ENCODE measurements around the gene FCN2.

FCN2 gene

DNA sequence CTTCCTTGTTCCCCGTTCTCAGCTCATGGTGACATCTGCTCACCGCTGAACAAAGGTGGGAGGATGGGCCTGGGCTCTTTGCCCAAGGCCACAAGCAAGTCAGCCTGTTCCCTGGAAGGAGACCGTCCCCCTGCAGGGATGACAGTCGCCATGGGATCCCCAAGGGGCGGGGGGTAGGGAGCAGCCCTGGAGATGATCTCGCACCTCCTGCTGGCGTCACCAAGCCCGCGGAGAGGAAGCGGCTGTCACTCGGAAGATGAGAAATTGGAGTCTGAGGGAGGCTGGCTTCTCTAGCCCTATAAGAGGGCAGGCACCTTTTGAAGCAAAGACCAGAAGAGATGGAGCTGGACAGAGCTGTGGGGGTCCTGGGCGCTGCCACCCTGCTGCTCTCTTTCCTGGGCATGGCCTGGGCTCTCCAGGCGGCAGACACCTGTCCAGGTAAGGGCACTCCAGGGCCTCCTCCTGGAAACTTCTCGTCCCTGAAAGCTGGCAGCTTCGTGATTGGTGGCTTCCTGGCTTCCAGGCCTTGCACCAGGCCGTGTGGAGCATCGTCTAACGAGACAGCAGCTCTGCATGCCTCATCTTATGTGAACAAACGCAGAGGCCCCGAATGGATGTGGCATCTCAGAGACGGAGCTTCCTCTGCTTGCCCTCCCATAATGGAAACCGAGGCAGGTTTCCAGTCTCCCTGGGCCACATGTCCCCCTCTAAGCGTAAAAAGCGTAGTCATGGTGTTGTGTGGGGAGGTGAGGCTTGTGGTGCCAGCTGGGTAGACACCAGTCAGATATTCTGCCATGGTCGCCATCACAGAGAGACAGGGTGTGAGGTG, at the start of gene FCN2:
Gene FCN2 (plus strand): TSS at position 327 of the 829 bp plus-strand sequence. CDS start 12 bp downstream, at position 339.
- no peak for DNase-seq

DNA sequence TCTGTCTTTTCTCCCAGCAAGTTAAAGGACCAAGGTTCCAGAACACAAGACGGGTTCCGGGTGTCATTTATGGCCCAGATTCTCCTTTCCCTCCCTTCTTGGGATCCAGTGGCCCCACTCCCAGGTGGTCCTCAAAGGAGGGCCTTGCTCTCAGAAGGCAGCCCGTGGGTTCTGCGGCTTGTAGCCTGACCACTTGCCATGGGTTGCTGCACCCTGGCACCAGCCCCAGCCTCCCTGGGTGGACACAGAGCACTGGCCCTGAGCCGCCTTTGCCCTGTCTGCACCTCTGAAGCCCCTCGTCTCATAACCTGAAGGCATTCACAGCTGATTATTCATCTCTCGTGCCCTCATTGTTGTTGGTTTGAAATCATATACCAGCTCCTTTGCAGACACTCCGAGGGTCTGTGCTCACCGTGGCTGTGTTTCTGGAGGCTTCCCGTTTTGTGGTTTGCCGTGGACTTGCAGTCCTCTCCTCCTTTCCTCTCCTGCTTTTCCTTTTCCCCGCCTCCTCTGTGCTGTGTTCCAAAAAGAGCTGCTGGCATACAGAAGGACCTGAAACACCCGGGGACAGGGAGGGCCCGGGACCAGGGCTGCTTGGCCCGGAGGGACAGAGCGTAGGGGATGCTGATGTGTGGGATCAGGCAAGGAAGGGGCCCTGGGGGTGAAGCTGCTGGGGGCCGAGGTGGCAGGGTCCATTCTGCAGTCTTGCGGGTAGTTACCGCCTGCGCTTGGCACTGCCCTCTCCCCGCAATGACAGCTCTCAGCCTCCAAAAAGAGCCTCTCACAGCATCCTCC, 49.5 kb upstream of the FCN2 start:
- no peak for DNase-seq

DNA sequence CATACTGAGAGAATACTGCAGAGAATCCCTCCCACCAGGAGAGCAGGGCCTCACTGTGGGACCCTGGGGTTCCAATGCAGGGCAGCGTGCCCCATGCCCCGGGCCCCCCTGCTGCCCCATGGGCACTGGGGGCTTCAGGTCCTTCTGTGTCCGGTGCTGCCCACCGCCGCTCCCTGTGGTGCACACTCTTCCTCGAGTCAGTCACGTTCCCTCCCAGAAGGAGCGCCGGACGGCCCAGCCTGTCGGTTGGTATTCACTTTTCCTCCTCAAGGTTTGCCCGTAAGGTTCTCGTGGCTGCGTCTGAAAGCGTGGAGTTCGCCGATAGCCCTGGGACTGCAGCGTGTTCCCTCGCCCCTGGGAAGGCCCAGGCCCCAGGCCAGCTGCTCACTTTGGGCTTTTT, 48.1 kb upstream of the FCN2 start:
- DNase-seq: no peak

DNA sequence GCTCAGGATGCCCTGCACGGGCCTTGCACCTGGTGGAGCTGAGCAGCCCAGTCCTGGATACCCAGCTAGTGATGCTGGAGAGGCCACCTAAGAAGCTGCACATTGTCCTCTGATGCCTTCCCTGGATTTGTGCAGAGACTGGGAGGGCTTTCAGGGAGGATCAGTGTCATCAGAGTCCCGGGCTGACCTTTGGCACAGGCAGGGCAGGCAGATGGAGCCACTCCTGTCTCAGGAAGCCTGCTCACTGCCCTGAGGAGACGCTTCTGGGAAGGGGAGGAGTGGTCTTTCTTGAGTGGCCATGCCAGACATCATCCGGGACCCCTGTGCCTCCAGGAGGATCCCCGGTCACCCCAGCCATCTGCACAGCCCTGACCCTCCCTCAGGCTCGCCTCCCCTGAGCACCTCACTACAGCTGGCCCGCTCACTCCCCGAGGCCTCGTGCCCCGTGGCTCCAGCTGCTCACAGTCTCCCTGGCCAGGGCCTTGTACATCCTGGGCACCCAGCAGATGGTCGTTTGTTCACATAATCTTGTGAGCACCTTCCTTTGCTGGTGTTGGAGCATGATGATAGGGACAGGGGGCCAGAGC, 47.2 kb upstream of the FCN2 start:
- no peak for DNase-seq

DNA sequence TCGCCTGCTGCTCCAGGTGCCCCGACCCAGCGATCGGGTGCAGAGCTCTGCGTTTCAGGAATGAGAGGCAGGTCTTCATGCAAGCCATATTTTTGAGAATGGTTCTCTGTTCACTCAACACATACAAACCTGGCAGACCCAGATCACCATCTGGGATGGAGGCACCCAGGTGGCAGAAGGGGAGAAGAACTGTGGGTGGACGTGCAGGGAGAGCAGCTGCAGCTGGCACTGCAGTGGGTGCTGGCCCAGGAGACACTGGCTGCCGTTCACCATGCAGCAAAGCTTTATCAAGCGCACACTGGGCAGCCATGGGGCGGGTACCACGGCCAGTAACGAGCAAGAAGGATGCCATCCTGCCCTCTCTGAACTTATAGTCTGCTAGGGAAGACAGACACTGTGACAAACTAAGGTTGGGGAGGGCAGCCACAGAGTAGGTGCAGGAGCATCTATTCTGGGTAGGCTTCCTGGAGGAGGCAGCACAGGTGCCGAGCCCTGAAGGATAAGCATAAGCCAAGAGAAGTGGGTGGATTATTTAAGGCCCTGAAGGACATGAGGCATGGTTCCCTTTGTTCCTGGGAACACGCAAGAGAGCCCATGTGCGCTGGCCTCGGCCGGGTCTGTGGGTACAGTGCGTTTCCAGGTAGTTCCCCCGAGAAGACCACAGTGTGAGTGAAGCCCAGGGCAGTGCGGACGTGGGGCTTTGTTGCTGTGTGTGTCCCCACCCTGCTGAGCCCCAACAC, 46.2 kb upstream of the FCN2 start:
- DNase-seq: no peak

DNA sequence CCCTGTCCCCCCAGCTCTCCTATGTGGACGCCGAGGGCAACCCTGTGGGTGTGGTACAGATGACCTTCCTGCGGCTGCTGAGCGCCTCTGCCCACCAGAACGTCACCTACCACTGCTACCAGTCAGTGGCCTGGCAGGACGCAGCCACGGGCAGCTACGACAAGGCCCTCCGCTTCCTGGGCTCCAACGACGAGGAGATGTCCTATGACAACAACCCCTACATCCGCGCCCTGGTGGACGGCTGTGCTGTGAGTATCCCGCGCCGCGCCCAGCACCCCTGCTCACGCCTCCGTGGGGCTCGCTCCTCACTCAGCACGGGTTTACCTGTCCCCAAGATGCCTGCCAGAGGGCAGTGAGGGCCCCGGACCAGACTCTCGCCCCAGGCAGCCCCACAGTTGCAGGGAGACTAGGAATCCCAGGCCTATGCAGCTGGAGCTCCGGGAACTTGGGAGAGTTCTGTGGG, 45.6 kb upstream of the FCN2 start:
- no peak for DNase-seq

DNA sequence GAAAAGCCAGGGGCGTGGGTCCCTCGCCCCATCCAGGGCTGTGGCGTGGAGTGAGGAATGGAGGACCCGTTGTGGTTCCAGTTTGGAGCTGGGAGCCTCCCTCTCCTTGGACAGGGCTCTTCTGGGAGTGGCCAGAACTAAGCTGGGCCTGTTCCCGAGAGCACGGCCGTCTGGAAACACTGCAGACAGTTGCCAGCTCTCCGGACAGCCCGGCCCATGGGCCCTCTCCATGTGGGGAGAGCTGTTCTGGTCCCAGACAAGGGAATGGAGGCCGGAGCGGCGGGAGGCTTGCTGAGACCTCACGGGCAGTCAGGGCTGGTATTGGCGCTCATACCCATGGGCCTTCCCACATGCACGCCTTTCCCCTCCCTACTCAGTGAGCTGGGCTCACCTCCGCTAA, 45.2 kb upstream of the FCN2 start:
- DNase-seq: no peak

DNA sequence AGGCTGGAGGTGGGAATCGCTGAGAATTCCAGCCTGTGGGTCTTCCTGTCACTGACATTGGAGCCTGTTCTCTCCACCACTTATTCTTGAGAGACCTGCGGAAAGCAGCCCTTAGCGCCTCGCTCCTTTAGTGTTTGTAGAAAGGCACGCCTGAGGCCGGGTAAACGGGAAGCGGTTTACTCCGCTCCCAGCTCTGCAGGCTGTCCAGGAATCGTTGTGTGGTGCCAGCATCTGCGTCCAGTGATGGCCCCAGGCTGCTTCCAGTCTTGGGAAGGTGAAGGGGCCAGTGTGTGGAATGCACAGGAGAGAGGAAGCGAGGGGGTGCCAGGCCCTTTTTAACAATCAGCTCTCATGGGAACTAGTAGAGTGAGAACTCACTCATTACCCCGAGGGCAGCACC, 44.6 kb upstream of the FCN2 start:
- DNase-seq: no peak

DNA sequence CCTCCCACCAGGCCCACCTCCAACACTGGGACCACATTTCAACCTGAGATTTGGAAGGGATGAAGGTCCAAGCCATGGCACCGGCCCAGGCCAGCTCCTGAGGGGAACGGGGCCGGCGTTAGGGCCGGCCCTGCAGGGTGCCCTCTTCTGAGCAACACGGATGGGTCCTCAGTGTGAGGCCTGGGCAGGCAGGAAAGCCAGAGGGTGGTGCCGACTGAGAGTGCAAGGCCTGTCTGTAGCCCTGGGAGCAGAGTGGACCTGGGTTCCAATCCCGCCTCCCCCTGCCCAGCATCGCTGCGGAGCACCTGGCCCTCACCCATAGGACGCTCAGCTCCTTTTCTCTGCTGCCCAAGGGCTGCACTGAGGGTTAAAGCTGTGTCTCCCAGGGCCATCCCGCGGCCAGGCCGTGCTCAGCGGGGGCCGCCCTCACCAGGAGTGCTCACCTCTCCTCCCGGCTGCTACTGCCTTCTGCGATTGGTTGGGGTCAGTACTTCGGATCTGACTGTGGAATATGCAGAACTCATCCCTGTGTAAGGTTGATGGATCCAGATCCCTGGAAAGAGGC, 44.1 kb upstream of the FCN2 start:
- no peak for DNase-seq

DNA sequence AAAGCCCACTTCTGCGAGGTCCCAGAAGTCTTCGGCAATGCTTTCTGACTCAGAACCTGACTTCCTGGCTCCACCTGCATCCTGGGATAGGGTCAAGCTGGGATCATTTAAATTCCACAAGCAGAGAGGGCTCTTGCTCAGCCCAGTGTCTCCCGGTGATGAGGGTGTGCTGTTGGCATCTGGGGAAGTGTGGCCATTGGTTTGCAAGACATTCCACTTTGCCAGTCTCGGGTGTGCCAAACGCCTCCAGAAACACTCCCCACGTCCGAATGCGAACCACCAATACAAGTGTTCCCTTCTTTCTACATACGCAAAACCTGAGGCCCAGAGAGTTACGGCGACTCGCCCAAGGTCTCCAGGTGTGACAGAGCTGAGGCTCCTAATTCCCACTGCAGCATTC, 43.1 kb upstream of the FCN2 start:
- no peak for DNase-seq

DNA sequence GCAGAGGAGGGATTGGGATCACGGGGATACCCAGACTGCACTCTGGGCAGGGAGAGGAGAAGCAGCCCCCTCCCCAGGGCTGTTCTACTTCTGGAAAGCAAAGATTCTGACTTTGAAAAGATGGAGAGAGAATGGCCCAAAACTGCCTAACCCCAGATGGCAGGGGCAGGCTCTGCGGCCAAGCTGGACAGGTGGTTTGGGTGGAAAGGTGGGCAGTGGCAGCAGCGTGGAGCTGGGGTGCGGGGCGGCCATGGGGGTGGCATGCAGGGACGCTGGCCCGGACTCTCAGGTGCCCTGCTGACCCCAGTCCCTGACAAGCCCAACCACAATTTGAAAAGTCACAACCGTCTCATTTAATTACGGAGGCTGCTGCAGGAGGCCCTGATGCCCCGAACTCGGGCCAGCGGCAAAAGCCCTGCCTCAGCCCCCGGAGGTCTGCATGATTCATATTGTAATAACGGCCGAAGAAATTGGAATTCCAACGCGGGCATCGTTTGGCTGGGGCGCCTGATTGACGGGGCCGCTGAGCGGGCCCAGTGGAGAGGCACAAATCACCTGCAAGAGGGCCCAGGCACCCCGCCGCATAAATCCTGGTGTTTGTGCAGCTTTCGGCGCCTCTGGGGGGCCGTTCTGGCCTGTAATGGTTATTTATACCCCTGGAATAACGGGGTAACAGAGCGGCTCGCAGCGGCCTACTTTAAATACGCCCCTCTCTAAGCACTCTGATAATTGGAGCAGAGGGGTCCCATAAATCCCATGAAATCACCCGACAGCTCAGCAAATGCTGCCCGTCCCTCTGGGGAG, 41.8 kb upstream of the FCN2 start:
- no peak for DNase-seq

DNA sequence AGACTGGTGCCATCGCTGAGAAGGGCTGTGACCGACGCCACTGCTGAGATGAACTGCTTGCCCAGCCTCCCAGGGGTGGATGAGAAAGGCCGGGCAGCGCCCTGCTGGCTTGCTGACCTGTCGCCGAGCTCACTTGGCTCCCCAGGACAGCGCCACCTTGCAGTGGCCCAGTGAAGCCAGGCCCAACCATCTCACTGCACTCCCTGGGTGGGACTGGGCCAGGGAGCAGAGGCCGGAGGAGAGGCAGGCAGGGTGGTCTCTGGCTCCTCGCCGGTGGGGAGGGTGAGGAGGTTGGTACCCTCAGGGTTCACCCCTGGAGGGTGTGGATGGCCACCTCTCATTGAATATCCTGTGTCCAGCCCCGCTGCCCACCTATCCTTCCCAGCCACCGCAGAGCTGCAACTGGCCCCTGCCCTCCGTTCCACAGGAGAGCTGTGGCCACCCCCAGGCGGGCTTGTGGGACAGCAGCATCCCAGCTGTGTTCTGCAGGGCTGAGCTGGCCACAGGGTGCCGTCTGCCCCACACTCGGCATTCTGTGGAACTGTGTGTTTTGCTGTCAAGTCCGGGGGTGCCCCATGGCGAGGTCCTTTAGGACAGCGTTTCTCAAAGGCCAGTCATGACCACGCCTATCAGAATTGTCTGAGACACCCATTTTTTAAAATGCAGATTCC, 41.0 kb upstream of the FCN2 start:
- DNase-seq: no peak

DNA sequence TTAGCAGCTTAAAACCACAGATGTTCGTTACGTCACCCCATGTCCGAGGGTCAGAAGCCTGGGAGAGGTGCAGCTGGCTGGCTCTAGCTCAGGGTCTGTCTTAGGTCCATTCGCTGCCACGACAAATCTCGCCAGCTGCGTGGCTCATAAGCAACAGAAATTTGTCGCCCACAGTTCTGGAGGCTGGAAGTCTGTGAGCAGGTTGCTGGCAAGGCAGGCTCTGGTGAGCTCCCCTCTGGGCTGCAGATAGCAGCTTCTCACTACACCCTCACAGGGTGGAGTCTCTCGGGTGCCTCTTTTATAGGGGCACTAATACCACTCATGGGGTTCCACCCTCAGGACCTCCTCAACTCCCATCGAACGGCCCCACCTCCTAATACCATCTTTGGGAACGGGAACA, 40.1 kb upstream of the FCN2 start:
- no peak for DNase-seq

DNA sequence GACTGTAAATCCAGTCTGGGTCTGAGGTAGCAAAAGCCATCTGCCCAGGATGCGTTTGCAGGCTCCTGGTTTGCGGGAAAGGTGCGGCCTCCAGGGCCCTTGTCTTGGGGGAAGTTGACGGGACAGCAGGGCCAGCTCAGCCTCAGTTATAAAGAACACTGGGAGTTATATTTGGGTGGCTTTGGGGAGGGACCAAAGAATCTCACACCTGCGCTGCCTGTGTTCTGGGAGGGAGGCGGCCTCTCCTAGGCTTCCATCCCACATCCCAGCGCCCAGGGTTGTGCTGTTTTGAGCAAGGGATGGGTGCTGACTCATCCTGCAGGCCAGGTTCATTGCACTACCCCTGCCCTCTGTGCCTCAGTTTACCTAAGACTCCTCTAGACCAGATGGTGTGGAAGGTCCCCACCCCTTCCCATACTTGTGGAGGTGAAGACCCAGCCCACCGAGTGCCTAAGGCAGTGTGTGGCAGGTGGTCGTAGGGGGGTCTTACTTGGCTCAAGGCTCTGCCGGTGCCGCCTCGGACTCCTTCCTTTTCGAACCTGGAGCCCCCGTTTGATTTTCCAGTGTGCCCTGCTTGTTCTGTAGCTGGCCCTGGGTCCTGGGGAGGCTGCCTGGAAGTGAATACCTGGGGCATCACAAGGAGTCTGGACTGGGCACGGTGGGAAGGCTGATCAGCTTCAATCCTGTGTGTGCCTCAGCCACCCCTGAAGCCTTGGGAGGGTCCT, 39.3 kb upstream of the FCN2 start:
- no peak for DNase-seq

DNA sequence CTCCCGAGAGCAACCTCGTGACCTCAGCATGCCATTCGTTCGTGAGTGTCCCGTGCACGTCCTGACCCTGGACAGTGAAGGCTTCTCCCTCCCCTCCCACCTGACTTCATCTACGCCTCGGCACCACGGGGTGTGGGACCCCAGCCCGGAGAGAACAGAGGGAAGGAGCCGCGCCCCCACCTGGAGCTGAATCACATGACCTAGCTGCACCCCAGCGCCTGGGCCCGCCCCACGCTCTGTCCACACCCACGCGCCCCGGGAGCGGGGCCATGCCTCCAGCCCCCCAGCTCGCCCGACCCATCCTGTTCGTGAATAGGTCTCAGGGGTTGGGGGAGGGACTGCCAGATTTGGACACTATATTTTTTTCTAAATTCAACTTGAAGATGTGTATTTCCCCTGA, 38.3 kb upstream of the FCN2 start:
- DNase-seq: no peak

DNA sequence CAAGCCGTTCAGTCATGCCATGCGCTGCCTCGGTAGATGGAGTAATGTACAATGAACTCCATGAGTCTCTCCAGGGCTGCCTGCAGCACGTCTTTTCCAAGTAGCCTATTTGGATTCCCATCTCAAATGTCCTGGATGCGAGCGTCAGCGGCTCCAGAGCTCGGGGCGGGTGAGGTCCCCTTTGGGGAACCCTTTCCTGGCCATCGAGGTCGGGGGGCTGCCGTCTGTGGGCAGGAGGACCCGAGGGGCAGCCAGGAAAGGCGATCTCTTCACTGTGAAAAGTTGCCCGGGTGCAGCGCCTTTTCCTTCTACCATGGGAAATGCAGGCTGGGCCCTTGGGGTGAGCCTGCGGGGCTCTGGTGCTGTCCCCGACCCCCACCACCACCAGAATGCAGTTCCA, 36.9 kb upstream of the FCN2 start:
- DNase-seq: no peak

DNA sequence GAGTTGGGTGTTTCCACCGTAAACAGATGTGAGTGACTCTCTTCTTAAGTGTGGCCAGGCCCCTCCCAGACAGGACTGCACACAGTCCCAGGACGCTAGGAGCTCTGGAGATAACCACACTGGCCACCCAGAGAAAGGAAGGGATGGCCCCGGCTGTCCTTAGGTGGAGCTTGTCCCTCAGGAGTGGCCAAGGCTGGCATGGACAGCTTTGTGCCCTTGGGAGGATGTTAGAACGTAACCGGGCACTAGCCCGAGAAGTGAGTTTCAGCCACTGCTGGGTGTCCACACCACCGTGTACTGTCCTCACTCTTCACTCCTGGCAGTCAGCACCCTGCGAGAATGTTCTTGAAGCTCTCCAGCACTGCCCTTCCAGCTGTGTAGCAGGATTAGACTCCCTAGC, 35.8 kb upstream of the FCN2 start:
- no peak for DNase-seq

DNA sequence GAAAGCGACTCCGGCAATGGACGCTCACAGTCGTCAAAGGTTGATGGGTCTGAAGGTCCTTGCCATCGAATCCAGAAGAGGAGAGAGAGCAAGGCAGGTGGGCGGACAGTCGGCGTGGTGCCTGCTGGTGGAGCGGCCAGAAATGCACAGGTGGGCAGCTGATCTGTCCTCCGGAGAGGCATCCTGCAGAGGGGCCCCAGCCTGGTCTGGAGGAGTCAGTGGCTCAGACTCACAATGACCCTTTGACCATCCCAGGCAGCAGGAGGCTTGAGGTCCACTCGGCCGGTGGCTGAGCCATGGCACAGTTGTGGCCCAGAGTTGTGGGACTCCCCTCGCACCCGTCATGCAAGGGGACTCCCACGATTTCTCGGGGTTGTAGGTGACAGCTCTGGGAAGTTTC, 34.4 kb upstream of the FCN2 start:
- no peak for DNase-seq

DNA sequence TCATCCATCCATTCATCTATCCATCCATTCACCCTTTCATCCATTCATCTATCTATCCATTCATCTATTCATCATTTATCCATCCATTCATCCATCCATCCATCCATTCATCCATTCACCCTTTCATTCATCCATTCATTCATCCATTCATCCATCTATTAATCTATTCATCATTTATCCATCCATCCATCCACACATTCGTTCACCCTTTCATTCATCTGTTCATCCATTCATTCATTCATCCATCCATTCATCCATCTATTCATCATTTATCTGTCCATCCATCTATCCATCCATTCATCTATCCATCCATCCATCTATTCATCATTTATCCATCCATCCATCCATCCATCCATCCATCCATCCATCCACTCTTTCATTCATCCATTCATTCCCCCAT, 33.9 kb upstream of the FCN2 start:
- DNase-seq: no peak

DNA sequence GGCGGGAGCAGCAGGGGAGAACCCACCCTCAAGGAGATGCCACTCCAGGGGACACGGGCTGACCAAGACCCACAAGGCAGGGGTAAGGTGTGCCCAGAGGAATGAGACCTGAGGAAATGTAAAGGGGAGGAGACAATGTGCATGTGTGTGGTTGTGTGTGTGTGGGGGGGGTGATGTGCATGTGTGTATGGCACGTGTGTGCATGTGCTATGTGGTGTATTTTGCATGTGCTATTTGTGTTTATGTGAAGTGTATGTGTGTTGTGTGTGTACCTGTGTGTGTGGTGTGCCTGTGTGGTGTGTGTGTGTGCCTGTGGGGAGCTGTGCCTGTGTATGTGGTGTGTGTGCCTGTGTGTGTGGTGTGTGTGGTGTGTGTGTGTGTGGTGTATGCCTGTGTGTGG, 33.5 kb upstream of the FCN2 start:
- DNase-seq: no peak
